Naive thymus-derived CD8-positive, alpha-beta T cell (primary cell): ENCODE data around the gene MRPL39. TPM values are rescaled to one million over a fixed set of nuclear protein-coding genes. Genes with fewer than 3 reads are reported as not detected.

Experiments used
- ATAC-seq, 2 donors: fragments of 150-1000 bp; cut with Tn5 transposase in 1 of 2; sonication (Bioruptor Pico), chemical (Tn5 transposase) in 1 of 2; 1 replicate in 1 of 2; 2 replicates in 1 of 2; pipeline ENCODE4 v1.10.0; 2021; ENCODE audit warnings: mild to moderate bottlenecking in 2 of 2, moderate library complexity in 2 of 2
- POLR2A ChIA-PET: fragments of 350-600 bp; sonication (Branson Sonifier 250); formaldehyde crosslinking; loops from one replicate; lab custom pipeline; 2021; ENCODE audit warnings: antibody characterized with exemption; lab: Charles Lee
- DNase-seq, 10 donors: peaks; one replicate each; pipeline versions ENCODE4 v3.0.0 to v3.0.0-alpha.2; 2020 to 2022
- H3K27ac Mint-ChIP-seq, 10 donors: one replicate each; pipeline ENCODE4 v1.8.0; 2020 to 2022; ENCODE audit warnings: mild to moderate bottlenecking in 10 of 10, mixed read lengths in 10 of 10, moderate library complexity in 4 of 10, inconsistent platforms in 1 of 10
- H3K27me3 Mint-ChIP-seq, 5 donors: one replicate each; pipeline ENCODE4 v1.8.0; 2021 to 2022; ENCODE audit warnings: mixed read lengths in 5 of 5
- H3K36me3 Mint-ChIP-seq, 3 donors: one replicate each; pipeline ENCODE4 v1.8.0; 2020 to 2022; ENCODE audit warnings: mixed read lengths in 3 of 3, mild to moderate bottlenecking in 2 of 3, inconsistent platforms in 1 of 3
- H3K4me1 Mint-ChIP-seq, 4 donors: one replicate each; pipeline ENCODE4 v1.8.0; 2021 to 2022; ENCODE audit warnings: mixed read lengths in 4 of 4
- H3K4me3 Mint-ChIP-seq, 10 donors: one replicate each; pipeline ENCODE4 v1.8.0; 2020 to 2022; ENCODE audit warnings: mild to moderate bottlenecking in 10 of 10, mixed read lengths in 10 of 10, moderate library complexity in 6 of 10, inconsistent platforms in 1 of 10
- H3K9me3 Mint-ChIP-seq, 9 donors: one replicate each; pipeline ENCODE4 v1.8.0; 2020 to 2022; ENCODE audit warnings: mixed read lengths in 9 of 9, mild to moderate bottlenecking in 3 of 9, inconsistent platforms in 1 of 9, moderate library complexity in 1 of 9
- polyA plus RNA-seq, 3 donors: library from polyadenylated mRNA; unstranded; fragments of 300-500 nt; fragmentation: Illumina TruSeq; gene quantifications; one replicate each; pipeline ENCODE4 v1.2.3, GENCODE V29; 2021
- total RNA-seq, 8 experiments: library from RNA in 2 of 8; stranded (reverse) in 2 of 8; gene quantifications; one replicate each; pipeline ENCODE4 v1.2.3 and lab custom pipeline; 2021 to 2026

MRPL39 gene
- total RNA-seq (10 to 100 TPM; 21.7 to 21.8 TPM), polyA plus RNA-seq (10 to 100 TPM; 29.6 to 41.1 (median 37.3) TPM), total RNA-seq (lab: John Stamatoyannopoulos, UW) (9.5 to 51.6 (median 18.7) reads per million in 6 experiments)

DNA sequence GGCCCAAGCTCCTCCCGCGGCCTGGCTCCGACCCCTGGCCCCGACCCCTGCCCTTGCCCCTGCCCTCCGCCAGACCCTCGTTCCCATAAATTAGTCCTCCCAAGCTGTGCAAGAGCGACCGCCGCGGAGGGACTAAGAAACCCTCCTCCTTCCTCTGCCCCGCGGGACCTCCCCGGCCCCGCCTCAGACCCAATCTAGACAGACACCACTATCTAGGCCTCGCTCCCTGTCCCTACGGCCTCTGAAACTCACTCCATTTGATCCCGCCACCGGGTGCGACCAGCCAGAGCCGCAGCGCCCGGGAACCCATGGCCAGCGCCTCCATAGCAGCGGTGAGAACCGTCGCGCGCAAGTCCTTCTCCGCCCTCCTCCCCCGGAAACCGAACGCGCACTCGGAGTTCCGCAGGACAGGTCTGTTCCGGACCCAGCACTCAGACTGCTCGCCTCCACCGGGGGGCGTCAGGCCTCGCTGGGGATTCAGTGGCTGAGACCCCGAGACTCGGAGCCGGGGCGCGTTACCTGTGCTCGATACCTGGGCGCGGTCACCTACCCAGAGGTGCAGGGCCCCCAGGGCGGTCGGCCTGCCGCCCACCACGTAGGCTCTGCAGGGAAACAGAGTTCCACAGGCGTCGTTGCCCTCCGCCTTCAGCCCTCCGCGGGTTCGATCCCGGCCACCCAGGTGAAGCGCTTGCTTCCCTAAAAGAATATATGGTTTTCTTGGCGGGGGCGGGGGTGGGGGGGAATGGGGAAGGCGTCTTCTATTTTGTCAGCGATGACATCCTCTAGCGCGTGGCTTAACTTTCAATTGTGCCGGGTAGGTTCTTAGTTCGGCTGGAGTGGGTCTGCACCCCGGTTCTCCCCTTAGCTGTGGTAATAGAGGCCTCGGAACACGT is at the start of gene MRPL39:
Gene MRPL39, minus strand, starts transcription at position 331 of the 893 bp plus-strand sequence. Its CDS starts 6 bp downstream, at position 325.
- DNase-seq (peak; percentile 71 to 91 (median 84)), ATAC-seq (peak; percentile 89 to 92)
- POLR2A ChIA-PET: interaction anchor here (0.6 to 4.7 kb wide), 8 partner anchors 9 to 135 kb away, joined by 3 to 38 read pairs (median 4); partner anchors contain the start of genes ATP5PF and GABPA
- H3K27ac Mint-ChIP-seq: peak within 1 kb of the TSS; percentile 97 to 100 (median 100)
- H3K36me3 Mint-ChIP-seq: peaks cover 0 to 28% (median 2%) of the 10 kb centered on the region in 3 donors
- peaks cover 21 to 48% (median 41%) of the 10 kb centered on the region in 4 donors for H3K4me1 Mint-ChIP-seq
- peak within 1 kb of the TSS; percentile 93 to 100 (median 100) for H3K4me3 Mint-ChIP-seq
- no peaks in the 10 kb centered on the region for H3K9me3 Mint-ChIP-seq
- no peaks in the 10 kb centered on the region for H3K27me3 Mint-ChIP-seq

DNA sequence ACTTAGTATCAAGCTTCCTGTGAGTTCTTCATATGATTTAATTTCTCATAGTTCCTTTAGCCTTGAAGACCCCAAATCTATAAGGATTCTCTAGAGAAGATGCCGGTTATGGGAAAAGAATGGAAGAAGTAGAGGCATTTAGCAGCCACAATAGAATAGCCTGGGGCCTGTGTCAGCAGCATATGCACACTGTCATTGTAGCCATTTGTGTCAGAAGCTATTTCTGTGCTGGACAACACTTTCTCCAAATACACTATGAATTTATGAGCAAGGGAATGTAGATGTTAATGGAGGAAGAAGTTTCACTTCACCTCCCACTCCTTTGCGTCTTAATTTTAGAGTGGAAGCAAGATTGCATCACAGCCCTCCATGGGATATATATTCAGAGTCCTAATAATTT is 49.1 kb upstream of the MRPL39 start:
- H3K27me3 Mint-ChIP-seq: peaks cover 0 to 1% (median 0%) of the 10 kb centered on the region in 5 donors
- H3K36me3 Mint-ChIP-seq: no peaks in the 10 kb centered on the region
- no peak overlapping the region for H3K27ac Mint-ChIP-seq
- no peak for ATAC-seq
- no peaks in the 10 kb centered on the region for H3K4me1 Mint-ChIP-seq
- H3K4me3 Mint-ChIP-seq: no peak overlapping the region
- no peak for DNase-seq
- POLR2A ChIA-PET: no interaction called here
- H3K9me3 Mint-ChIP-seq: peaks cover 0 to 9% (median 0%) of the 10 kb centered on the region in 9 donors

DNA sequence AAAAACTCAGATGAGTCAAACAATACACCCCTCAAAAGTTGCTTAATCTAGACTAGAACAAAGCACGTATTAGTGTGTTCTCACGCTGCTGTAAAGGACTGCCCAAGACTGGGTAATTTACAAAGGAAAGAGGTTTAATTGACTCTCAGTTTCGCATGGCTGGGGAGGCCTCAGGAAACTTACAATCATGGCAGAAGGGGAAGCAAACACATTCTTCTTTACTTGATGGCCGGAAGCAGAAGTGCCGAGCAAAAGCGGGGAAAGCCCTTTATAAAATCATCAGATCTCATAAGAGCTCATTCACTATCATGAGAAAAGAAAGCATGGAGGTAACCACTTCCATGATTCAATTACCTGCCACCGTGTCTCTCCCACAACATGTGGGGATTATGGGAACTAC is 41.9 kb upstream of the MRPL39 start:
- Mint-ChIP-seq H3K36me3 (no peaks in the 10 kb centered on the region), H3K4me3 (no peak overlapping the region), H3K4me1 (peaks cover 0 to 10% (median 0%) of the 10 kb centered on the region in 4 donors), H3K27ac (no peak overlapping the region), H3K27me3 (peaks cover 0 to 6% (median 2%) of the 10 kb centered on the region in 5 donors), H3K9me3 (no peaks in the 10 kb centered on the region)
- POLR2A ChIA-PET: no interaction called here
- DNase-seq (no peak), ATAC-seq (no peak)

DNA sequence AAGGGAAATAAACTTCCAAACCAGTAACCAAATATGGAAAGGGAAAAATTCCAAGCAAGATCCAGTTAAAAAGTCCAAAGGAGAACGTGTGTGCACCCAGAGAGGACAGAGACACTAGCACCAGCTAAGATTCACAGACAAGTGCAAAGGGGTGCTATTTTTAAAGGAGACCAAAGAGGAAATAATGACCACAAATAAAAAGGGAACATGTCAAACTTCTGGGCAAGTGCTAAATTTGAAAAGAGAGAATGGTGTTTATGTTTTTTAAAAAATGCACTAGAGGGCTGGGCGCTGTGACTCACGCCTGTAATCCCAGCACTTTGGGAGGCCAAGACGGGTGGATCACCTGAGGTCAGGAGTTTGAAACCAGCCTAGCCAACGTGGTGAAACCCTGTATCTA is 40.4 kb upstream of the MRPL39 start:
- Mint-ChIP-seq H3K27me3 (peaks cover 0 to 6% (median 2%) of the 10 kb centered on the region in 5 donors), H3K36me3 (no peaks in the 10 kb centered on the region), H3K9me3 (no peaks in the 10 kb centered on the region), H3K27ac (peak overlapping the region in 1 of 10 donors; percentile 34), H3K4me1 (peaks cover 0 to 10% (median 0%) of the 10 kb centered on the region in 4 donors), H3K4me3 (no peak overlapping the region)
- POLR2A ChIA-PET: no interaction called here
- no peak for ATAC-seq
- DNase-seq: no peak

DNA sequence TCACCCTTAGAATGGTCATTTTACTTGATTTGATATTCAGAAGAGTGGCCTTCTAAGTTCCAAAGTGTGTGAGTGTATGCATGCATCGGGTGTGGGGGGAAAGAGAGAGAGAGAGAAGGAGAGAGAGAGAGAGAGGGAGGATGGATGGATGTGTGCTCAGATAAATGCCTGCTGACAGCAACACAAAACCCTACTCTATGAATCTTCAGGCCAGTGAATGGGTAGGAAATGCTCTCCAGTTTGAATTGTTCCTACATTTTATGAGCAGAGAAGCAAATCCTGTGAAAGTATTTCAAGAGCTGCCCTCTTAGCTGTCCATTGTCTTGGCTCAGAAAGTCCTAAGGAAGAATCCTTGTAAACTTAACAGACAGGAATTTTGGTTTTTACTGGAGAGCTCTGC is 39.2 kb upstream of the MRPL39 start:
- ATAC-seq: no peak
- Mint-ChIP-seq H3K27me3 (peaks cover 0 to 6% (median 2%) of the 10 kb centered on the region in 5 donors), H3K4me3 (no peak overlapping the region), H3K36me3 (no peaks in the 10 kb centered on the region), H3K4me1 (peaks cover 0 to 10% (median 0%) of the 10 kb centered on the region in 4 donors), H3K27ac (no peak overlapping the region), H3K9me3 (no peaks in the 10 kb centered on the region)
- DNase-seq: no peak
- POLR2A ChIA-PET: no interaction called here

DNA sequence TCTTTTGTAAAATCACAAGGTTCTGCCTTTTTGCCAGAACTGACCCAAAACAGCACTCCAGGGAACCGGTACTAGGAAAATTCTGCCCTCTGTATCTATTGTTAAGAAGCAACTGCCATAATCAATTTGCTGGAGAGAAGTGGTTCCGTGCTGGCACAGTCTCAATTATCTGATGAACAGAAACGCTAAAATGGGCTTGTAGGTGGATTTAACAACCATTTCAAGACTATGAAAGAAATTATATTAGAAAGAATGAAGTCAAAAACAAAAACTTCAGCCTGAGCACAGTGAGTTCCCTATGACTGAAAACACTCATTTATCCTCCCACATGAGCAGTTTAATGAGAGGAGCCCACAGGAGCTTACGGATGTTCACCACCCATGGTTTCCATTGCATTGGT is 36.2 kb upstream of the MRPL39 start:
- no peak for ATAC-seq
- no peak overlapping the region for H3K4me3 Mint-ChIP-seq
- H3K36me3 Mint-ChIP-seq: no peaks in the 10 kb centered on the region
- POLR2A ChIA-PET: no interaction called here
- peaks cover 6 to 15% (median 11%) of the 10 kb centered on the region in 5 donors for H3K27me3 Mint-ChIP-seq
- H3K27ac Mint-ChIP-seq: no peak overlapping the region
- no peaks in the 10 kb centered on the region for H3K9me3 Mint-ChIP-seq
- H3K4me1 Mint-ChIP-seq: peaks cover 7 to 25% (median 16%) of the 10 kb centered on the region in 4 donors
- DNase-seq: no peak

DNA sequence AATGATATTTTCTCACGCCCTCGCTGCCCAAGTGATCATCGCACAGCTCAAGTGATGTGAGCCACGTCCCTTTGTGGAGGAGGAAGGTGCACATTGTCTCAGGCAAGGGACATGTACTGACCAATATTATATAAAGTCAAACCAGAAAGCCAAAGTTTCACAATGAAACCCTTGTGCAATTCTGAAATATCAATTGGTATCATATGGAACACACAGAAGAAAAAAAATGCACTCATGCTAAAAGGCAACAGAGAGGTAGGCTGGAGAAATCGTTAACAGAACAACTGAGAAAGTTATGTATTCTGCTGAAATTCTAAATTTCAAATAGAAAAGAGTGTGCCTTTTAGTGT is 33.6 kb upstream of the MRPL39 start:
- POLR2A ChIA-PET: no interaction called here
- ATAC-seq (no peak), DNase-seq (no peak)
- H3K4me1 Mint-ChIP-seq: peaks cover 7 to 20% (median 18%) of the 10 kb centered on the region in 4 donors
- peak overlapping the region in 3 of 10 donors; percentile 3 to 69 (median 46) for H3K27ac Mint-ChIP-seq
- H3K9me3 Mint-ChIP-seq: no peaks in the 10 kb centered on the region
- H3K36me3 Mint-ChIP-seq: no peaks in the 10 kb centered on the region
- peaks cover 19 to 41% (median 26%) of the 10 kb centered on the region in 5 donors for H3K27me3 Mint-ChIP-seq
- H3K4me3 Mint-ChIP-seq: peak overlapping the region; percentile 64 to 89 (median 80)

DNA sequence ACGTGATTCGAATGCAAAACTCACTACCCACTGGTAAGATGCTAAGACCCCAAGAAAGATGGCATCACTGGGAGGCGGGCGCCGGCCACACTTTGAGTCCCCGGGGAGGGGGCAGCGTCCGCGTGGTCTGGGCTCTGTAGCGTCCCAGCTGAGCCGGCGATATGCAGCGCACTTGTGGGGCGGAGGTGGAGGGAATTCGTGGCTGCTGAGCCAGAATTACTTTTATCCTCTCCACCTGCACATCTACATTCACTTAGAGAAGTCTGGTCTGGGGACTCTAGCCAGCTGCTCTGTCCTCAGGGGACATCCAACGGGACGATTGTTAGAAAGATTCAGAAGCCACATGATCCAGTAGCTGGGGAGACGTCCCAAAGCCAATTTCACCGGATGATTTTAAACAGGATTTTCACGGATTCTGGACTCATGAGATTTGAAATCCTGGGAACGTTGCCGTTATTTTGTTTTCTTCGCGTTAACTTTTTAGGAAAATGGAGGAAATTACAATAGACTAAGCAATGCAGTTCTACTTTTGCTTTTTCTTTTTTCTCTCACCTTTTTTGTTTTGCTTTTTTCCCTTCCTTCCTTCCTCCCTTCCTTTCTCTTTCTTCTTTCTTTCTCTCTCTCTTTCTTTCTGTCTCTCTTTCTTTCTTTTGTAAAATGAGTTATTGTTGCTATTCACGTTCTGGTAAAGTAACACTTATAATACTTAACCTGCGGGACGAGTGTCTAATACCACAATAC is 33.1 kb upstream of the MRPL39 start:
- peaks cover 22 to 46% (median 30%) of the 10 kb centered on the region in 5 donors for H3K27me3 Mint-ChIP-seq
- H3K4me3 Mint-ChIP-seq: peak overlapping the region; percentile 64 to 89 (median 80)
- no peaks in the 10 kb centered on the region for H3K36me3 Mint-ChIP-seq
- DNase-seq (peak in 3 of 10 donors; percentile 1 to 16 (median 6)), ATAC-seq (peak; percentile 32 to 43)
- H3K4me1 Mint-ChIP-seq: peaks cover 7 to 20% (median 18%) of the 10 kb centered on the region in 4 donors
- H3K27ac Mint-ChIP-seq: peak overlapping the region in 5 of 10 donors; percentile 3 to 69 (median 12)
- H3K9me3 Mint-ChIP-seq: no peaks in the 10 kb centered on the region
- POLR2A ChIA-PET: no interaction called here

DNA sequence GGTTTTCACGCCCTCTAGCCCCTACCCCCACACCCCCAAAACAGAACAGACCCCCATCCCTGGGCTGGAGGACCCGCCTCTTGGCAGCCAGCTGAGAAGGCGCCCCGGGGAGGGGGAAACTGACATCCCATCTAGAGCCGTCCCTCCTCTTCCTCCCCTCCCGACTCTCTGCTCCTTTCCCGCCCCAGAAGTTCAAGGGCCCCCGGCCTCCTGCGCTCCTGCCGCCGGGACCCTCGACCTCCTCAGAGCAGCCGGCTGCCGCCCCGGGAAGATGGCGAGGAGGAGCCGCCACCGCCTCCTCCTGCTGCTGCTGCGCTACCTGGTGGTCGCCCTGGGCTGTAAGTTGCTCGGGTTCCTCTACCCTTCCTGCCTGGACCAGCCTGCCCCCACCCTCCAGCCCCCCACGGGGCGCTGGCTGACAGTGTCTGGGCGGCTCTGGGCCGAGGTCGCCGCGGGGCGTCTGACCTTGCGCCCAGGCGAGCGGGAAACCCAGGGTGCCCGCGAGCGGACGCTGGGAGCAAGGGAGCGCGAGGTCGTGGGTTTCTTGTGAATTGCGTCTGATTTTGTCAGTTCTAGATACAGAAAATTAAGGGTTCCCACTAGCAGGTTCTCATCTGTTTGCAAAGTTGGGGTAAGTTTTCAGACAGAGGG is 32.4 kb upstream of the MRPL39 start:
- POLR2A ChIA-PET: interaction anchor here (1.4 kb wide), 1 partner anchor 95 kb away, joined by 5 read pairs; the partner anchor contains the start of genes ATP5PF and GABPA
- ATAC-seq (peak; percentile 89 to 92), DNase-seq (peak; percentile 19 to 74 (median 44))
- Mint-ChIP-seq H3K4me3 (peak overlapping the region; percentile 64 to 89 (median 80)), H3K4me1 (peaks cover 7 to 20% (median 18%) of the 10 kb centered on the region in 4 donors), H3K36me3 (no peaks in the 10 kb centered on the region), H3K27ac (no peak overlapping the region), H3K27me3 (peaks cover 28 to 53% (median 35%) of the 10 kb centered on the region in 5 donors), H3K9me3 (no peaks in the 10 kb centered on the region)

DNA sequence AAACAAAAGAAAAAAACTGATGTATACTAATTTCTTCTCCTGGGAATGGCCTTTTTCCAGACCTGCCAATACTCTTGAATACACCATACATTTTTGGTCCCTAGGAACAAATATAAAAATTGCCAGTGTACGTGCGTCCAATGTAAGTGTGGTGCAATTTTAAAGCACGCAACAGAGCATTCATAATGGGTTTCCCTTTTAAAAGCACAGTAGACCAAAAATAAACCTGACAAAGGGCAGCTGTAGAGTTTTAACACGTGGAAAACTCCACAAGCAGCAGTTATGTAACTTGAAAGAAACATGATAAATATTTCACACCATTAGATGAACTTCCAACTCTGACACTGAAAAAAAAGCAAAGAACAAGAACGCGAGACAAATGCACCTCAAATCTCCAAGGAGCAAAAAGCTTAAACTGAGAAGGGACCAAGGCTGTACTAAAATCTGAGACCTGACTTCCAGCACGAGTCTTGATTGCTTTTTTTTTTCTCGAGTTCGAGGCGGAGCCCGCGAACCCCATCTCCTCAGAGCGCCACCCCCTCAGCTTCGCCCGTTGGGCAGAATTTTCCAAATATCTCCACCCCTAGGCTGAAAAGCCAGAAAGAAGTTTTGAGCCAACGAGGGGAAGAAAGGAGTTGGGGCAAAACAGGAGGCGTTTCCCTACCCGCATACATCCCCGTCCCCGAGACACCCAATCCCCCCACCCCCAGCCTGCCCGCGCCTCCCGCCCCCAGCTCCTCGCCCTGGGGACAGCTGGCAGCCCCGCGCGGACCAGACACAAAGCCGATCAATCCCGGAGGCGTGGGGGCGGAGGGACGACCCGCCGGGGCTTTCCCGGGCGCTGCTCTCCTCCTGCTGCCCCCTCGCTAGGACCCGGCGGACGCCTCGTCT is 31.6 kb upstream of the MRPL39 start, which contains the start of gene JAM2:
Gene JAM2, plus strand, starts transcription at position 599 of the 891 bp plus-strand sequence. CDS start 564 bp downstream, outside the sequence.
- Mint-ChIP-seq H3K9me3 (no peaks in the 10 kb centered on the region), H3K4me3 (peak within 1 kb of the TSS; percentile 64 to 89 (median 84)), H3K36me3 (no peaks in the 10 kb centered on the region), H3K4me1 (peaks cover 7 to 20% (median 18%) of the 10 kb centered on the region in 4 donors), H3K27me3 (peaks cover 29 to 57% (median 37%) of the 10 kb centered on the region in 5 donors), H3K27ac (peak within 1 kb of the TSS in 5 of 10 donors; percentile 1 to 53 (median 12))
- ATAC-seq (peak; percentile 53 to 59), DNase-seq (peak in 6 of 10 donors; percentile 5 to 37 (median 22))
- POLR2A ChIA-PET: interaction anchor here (1.4 kb wide), 1 partner anchor 96 kb away, joined by 5 read pairs; the partner anchor contains the start of genes ATP5PF and GABPA
